GM18870 (cell line): Measurements from ENCODE around the gene ADPRS.

Experiments used
- ATAC-seq: cut with Tn5 transposase; IDR thresholded peaks from one replicate; pipeline ENCODE4 v1.9.1; 2021; ENCODE audit warnings: moderate library complexity; ENCODE audit not compliant: unreplicated experiment

ADPRS gene

DNA sequence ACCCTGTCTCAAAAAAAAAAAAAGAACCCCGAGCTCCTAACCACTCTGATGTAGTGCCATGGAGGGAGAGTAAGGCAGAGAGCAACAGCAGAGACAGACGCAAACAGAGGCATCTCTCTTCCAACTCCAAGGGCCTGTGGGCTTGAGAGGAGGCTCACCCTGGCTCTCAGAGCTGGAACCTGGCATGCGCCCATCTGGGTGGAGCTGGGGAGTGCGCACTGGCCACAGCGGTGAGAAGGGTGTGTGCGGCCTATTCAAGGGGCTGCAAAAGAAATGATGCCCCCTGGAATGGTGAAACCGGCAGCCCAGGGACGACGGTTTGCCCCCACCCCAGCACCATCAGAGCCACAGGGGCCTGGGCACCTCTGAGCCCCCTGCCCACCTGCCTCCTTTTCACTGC lies 18.7 kb downstream of the ADPRS start:
- no peak for ATAC-seq

DNA sequence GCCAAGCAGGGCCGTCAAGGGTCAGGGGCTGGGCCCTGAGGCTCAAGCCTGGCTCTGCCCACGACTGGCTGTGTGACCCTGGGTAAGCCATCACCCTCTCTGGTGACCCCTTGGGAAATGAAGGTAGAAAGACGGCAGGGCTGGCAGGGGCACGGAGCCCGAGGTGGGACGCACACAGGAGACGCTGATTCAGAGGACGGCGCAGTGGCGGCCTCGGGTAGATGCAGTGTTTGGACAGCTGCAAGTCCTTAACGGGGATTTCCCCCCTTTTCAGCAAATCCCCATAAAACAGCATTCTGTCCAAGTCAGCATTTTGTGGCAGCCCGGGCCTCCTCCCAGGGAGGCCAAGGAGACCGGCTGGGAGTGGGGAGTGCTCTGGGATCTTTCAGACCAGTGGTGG lies 19.6 kb downstream of the ADPRS start:
- no peak for ATAC-seq

DNA sequence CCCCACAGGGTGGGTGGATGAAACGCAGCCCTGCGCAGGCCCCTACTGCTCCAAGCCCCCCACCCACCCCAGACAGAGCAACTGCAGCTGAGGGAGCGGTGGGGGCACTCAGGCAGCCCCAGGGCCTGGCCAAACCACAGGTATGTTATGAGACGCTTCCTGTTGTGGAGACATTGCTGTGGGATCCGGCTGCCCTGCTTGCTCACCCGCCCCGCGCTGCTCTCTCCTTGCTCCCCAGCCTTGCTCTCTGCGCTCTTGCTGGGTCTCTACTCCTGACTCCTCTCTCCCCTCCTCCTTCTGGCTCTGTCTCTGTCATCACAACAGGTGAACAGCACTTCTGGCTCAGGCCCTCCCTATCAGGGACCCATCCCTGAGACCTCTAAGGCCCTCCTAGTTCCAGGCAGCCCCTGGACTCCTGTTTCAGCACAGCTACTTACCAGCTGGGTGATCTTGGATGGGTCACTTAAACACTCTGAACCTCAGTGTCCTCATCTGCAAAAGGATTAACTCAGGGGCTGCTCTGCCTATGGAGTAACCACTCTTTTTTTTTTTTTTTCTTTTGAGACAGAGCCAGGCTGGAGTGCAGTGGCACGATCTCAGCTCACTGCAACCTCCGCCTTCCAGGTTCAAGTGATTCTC lies 20.5 kb downstream of the ADPRS start:
- no peak for ATAC-seq

DNA sequence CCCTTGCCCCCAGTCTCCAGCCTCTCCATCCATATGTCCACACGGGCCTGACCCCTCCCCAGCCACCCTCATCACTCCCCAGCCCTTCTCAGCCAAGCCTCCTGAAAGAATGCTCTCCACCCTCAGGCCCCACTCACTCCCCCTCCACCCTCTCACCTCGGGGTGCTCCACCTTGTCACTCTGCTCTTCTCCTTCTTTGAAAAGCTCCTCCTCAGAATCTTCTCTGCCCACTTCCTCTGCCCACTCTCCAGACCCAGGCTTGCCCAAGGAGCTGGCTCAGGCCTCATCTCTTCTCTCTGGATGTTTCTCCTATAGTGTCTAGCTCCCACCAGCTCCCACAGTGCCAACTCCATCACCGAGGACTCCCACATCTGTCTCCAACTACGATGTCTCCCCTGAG lies 22.5 kb downstream of the ADPRS start:
- no peak for ATAC-seq

DNA sequence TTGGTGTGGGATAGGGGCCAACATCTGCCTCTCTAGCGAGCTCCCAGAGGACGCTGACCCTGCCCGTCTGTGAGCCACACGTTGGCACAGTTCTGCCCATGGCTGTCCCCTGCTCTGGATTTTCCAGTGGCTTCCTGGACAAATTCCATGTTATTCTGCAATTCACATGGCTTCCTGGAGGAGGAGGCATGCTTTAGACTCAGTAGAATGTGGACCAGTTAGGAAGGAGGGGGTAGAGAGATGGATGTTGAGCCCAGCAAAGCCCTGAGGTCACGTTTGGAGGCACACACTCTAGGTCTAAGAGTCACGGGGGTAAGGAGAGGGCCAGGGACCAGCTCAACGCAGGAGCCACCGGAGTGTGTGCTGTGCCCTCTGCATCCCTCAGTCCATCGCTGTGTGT lies 24.1 kb downstream of the ADPRS start:
- ATAC-seq = no peak

DNA sequence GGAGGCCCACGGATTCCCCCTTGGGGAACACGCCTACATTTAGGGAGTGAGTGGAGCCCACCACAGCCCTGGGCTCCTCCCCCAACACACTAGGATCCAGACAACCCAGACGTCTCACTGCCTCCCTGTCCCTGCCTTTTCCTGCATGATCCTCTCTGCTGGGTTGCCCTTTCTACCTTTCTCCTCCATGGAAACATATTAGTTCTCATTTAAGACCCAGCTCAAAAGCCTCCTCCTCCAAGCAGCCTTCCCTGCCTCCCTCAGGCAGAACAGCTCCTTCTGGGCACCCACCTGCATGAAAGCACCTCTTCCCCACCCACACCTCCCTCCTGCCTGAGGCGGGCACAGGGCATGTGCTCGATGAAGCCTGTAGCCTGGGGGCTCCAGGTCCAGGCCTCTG lies 25.7 kb downstream of the ADPRS start:
- ATAC-seq = no peak

DNA sequence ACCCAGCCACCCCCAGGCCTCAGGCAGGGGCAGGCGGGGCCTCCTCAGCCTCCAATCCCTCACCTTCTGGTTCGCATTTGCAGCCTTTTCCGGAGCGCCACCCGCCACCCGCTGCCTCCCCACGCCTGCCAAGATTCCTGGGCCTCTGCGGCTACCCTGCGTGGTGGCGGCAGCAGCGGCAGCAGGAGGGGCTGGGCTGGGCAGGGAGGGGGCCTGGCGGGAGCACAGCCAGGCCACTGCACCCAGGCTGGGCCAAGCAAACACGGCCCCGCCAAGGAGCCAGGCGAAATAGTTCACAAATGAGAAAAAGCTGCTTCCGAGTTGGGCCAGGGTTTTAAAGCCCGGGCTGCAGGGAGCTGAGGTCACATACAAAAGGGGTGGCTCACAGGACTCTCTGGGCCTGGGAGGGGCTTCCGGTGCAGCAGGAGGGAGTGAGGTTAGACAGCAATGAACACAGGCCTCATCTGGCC lies 26.5 kb downstream of the ADPRS start:
- ATAC-seq = no peak

DNA sequence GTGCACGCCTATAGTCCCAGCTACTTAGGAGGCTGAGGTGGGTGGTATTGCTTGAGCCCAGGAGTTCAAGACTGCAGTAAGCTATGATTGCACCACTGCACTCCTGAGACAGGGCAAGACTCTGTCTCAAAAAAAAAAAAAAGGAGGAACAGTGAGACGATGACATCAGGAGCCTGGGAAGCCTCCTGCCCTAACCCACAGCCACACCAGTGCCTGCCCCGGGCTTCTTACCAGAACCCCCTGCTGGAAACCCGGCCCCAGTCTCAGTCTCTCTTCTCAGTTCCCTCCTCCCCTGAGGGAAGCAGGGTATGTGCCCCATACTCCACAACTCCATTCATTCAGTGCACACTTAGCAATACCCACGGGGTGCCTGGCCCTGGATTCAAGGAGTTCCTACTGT lies 27.2 kb downstream of the ADPRS start:
- no peak for ATAC-seq

DNA sequence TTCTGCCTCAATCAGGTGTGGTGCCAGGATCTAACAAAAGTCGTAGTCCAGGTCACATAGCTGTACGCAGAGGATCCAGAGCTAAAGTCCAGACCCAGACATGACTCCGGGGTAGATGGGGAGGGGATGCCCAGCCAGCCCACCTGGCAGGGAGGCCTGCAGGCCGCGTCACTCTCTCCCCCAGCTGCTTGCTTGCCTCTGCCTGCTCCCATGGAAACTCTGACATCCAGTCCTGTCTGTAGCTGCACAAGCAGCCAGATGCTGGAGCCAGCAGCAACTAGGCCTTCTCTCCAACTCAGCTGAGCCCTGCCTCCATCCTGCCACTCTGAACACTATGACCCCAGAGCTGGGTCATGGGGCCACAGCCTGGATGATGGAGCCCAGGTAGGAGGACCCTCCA lies 28.2 kb downstream of the ADPRS start:
- ATAC-seq = no peak

DNA sequence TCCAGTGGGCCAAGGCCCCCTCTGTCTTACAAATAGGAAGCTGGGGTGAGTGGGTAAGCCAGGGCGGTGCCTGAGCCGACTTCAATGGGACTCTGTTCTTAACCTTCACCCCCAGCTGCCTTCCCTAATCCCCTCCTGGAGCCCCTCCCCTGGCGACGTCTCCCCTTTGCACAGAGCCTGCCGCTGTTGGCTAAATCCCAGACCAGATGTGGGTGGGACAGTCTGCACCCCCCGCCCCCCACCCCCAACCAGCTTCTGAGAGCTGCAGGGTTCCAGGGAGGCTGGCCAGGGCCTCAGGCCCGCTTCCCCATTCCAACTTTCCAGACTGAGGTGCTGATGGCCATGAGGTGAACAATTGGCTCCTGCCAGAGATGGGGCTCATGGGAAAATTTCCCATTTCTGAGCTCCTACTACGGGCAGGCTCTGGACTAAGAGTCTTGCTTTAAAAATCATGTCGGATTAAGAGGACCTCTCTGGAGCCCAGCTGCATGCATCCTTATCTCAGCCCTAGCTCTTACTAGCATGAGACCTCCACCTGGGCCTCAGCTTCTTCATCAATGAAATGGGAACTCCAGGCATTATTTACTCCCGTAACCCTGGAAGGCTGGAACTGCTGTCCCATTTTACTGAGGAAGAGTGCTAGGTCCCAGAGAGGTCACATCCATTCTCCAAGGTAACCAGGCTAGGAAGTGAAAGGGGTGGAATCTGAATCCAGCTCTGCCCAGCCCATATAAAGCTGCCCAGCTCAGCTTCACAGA lies 29.9 kb downstream of the ADPRS start:
- ATAC-seq = no peak

DNA sequence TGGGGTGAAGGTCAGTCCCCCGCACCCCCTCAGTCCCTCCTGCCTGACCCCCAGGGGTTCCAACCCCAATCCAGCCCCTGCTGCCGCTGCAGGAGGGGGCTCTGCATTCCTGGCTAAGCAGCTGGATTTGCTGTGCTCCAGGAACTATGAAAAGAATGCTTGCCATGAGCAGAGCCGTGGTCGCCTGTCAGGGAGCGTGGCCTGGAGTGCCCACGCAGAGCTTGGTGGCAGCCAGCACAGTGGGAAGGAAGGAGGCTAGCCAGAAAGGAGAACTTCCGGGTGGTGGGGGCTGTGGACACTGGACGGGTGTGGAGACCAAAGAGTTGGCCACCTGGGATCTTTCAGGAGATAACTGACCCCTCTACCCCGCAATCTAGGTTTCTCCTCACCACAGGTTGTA lies 30.8 kb downstream of the ADPRS start:
- no peak for ATAC-seq

DNA sequence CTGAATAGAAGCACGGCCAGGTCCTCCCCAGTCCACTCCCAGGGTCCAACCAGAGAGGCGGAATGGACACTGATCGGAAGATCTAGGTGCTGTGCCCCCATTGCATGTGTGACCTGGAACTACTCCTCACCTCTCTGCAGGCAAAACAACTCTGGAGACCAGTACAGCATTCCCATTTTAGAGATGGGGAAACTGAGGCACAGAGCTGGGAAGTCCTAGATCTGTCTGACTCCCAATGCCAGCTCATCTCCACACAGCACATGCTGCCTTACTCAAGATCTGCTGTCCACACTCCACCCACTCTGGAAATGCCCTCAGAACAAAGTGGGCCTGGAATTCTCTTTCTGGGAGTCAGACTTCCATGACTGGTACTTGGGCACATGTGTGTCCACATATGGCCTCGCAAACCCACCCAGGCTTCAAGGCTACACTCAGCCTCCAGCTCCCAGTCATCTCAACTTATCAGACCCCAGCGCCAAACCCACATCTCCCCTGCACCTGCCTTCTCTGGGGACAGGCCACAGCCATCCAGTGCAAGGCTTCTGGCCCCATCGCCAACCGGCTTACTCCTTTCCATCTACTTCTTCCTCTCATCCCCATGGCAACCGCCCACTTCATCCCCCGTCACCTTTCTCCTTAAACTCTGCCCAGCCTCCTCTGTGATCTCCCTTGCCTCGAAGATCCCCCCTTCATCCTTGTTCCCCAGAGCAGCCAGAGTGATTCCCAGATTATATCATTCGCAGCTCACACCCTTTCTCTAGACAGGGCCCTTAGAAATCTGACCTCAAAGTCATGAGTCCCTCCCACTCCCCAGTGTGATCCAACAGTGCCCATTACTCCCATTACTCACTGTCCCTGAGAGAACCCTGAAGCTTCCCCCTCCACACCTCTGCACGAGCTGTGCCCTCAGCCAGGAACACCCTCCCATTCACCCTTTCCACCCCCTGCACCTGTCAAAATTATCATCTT lies 33.7 kb downstream of the ADPRS start:
- no peak for ATAC-seq

DNA sequence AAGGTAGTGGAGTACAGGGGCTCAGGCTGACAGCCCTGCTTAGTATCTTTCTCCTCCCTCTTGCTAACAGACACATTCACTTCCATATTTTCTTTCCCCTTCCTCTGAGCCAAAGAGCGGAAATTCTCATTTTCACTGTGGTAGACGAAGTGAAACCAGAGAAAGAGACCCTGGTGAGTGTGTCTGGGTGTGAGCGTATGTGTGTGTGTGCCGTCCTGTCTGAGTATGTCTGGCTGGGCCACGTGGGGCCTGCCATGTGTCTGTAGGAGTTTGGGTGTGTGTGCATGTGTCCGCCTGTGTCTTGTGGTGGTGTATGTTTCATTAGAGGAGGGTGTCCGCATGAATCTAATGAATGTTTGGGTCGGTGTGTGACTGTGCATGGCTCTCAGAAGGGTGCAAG lies 34.7 kb downstream of the ADPRS start:
- ATAC-seq = no peak

DNA sequence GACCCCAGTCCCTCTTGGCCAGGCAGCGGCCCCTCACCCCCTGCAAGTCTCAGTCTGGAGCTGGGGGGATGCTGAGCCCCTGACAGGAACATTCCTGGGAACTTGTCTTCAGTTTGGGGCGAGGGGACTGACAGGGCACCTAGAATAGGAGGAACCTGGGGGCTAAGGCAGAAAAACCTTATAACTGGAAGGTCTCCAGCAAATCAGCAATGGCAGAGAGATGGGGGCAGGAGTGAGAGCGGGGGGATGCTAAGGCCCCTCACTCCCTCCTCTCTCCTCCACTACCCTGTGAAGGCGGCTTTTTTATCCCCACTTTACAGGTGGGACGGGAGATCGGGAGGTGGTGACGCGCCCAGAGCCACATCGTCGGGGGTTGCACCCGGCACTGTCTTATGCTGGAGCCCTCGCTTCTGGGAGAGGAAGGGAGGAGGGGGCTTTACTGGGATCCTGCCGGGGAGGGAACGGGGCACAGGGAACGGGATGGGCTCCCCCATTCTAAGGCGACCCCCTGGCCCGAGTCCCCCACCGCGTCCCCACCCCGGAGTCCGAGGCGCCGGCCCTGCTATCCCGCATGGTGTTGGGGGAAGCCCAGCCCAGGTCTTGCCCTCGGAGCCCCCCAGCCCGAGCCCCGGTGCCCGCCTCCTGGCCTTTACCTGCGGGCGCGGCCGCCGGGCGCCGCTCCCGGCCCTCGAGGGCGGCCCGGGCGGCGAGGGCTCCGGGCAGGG lies 35.9 kb downstream of the ADPRS start:
- no peak for ATAC-seq

DNA sequence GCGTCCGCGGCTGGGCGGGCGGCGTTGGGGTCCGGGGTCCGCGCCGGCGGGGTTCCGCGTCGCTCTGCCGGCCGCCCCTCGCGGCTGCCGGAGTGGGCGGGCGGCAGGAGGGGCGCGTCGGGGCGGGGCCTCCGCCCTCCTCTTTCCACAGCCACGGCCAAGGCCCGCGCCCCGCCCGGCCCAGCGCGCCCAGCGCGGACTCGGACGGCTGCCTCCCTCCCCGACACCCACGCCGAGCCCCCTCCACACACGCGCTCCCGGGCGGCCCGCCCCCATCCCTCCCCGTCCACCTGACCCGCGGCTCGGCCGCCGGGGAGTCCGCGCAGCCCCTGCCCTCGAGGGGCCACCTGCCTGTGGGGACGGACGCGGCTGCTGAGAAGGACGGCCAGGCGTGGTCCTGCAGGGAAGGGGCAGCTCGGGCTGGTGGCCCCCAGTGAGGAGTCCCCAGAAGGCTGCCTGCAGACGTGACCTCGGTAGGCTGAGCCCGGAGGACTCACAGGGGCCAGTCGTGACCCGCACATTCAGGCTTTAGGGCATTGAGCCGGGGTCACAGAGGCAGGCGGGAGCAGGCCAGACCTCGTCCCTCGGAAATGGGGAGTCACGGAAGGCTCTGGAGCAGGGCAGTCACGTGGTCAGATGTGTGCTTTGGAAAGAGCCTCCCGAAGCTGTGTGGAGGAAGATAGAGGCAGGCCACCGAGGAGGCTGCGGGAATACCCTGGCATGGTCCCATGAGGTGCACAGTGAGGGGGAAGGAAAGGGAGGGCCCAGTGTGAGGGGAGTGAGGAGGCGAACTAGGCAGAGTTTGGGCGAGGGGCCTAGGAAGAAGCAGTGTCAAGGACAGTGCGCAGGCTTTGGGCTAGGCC lies 36.7 kb downstream of the ADPRS start, which contains the start of gene COL8A2:
Gene COL8A2 (minus strand): TSS at position 94 of the 863 bp plus-strand sequence. CDS start 24,980 bp downstream, outside the sequence.
- ATAC-seq = no peak

DNA sequence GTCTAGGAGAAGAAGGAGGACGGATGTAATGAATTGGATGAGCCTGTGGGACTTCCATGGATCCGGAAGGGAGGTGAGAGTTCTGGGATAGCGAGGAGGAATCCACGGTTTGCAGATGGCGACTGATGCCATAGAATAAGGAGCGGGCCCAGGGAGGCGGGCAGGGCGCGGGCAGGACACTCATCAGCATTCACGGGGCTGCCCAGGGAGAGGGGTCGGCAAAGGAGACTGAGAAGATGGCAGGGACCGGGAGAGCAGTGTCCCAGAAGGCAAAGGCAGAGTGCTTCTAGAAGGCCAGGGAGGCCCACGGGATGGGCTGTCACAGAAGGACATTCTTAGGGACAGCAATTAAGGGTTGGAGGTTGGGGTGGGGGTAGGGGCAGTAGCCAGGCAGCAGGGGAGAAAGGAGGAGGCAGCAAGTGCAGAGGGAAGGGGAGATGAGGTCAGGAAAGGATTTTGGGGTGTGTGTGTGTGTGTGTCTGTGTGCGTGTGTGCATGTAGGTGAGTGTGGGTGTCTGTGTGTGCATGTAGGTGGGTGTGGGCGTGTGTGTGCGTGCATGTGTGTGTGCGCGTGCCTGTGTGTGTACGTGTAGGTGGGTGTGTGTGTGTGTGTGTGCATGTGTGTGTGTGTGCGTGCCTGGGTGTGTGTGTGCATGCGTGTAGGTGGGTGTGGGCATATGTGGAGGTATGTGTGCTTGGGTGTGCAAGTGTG lies 37.5 kb downstream of the ADPRS start:
- no peak for ATAC-seq

DNA sequence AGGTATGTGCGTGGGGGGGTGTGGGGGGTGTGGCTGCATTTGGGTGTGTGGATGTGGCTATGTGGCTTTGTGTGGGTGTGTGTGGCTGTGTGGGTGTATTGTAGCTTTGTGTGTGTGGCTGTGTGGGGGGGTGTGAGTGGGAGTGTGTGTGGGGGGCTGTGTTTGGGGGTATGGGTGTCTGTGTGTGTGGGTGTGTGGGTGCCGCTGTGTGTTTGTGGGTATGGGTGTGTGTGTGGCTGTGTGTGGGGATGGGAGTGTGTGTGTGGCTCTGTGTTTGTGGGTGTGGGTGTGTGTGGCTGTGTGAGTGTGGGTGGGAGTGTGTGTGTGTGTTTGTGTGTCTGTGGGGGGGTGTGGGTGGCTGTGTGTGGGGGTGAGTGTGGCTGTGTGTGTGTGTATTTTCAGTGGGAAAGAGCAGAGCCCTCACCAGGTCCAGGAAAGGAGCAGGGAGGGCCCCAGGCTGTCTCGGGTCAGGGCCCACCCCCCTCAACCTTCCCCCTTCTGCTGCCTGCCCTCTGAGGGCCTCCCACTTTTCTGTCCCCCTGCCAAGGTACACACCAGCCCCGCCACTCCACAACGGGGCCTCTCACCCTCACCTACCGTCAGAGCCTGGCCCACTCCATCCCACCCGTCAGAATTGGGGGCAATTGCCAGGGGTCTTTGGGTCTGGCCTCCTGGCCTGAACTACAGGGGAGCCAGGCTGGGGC lies 38.3 kb downstream of the ADPRS start:
- ATAC-seq = no peak

DNA sequence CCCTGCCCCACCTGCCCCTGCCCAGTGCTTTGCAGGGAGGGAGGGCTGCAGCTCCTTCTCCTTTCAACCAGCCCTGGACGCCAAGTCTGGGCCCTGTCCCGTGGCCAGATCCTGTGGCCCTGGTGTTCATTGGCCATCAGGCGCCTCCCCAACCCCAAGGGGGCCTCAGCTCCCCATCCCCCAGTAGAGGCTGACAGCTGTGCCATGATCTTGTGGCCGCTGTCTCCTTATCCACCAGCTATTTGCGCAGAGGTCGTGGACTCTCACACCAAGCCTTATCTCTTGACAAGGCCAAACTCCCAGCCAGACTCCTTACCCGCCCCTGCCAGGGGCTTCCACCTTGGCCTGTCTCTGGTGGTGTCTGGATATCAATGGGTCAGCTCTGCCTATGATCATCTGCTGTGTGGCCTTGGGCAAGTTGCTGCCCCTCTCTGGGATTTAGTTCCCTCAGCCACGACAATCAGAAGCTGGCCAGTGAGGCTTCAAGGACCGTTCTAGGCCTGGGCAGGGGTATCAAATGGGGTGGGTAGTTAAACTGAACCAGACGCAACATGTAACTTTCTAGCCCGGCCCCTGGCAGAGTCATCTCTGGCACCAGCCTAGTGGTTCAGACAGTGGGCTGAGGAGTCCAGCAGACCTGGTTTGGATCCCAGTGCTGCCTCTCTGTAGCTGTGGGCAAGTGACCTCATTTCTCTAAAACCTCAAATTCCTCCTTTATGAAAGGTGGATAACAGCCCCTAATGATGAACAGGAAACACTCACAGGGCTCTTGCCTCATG lies 39.6 kb downstream of the ADPRS start:
- ATAC-seq = no peak
